H1 (cell line): Measurements from ENCODE around the gene RIPOR3. TPM values are rescaled to one million over a fixed set of nuclear protein-coding genes. Genes with fewer than 3 reads are reported as not detected.

ENCODE experiments used
- CTCF ChIA-PET: fragments of 300-600 bp; sonication (Branson Sonifier 250); formaldehyde crosslinking; loops from one replicate; lab custom pipeline; 2021; ENCODE audit not compliant: partially characterized antibody; lab: Charles Lee
- POLR2A ChIA-PET: fragments of 300-600 bp; sonication (Branson Sonifier 250); formaldehyde crosslinking; loops from one replicate; lab custom pipeline; 2021; ENCODE audit warnings: inconsistent platforms; ENCODE audit not compliant: partially characterized antibody; lab: Charles Lee
- DNase-seq, 2 experiments: peaks; one replicate each; pipeline versions ENCODE4 v3.0.0 to v3.0.0-alpha.2; 2010 to 2022; ENCODE audit warnings: low spot score in 2 of 2, low read depth in 1 of 2, mixed read lengths in 1 of 2
- FAIRE-seq: peaks from 2 replicates; lab custom pipeline; 2011; peaks lifted over from hg19 to GRCh38; lab: Jason Lieb, UNC
- H2AFZ ChIP-seq: 2 replicates; pipeline ENCODE4 v1.8.1; 2012; ENCODE audit warnings: low read length, inconsistent platforms
- H2AK5ac ChIP-seq: 2 replicates; pipeline ENCODE4 v1.6.1; 2013; ENCODE audit warnings: low read depth, low read length
- H2BK120ac ChIP-seq: replicated peaks from 2 replicates; pipeline ENCODE3; 2013; ENCODE audit warnings: low read depth, low read length, inconsistent platforms
- H2BK12ac ChIP-seq: 2 replicates; pipeline ENCODE4 v1.6.1; 2013; ENCODE audit warnings: low read depth, low read length
- H2BK15ac ChIP-seq: 2 replicates; pipeline ENCODE4 v1.6.1; 2013; ENCODE audit warnings: low read length
- H2BK20ac ChIP-seq: 2 replicates; pipeline ENCODE4 v1.6.1; 2013; ENCODE audit warnings: low read length
- H2BK5ac ChIP-seq: 2 replicates; pipeline ENCODE4 v1.6.1; 2013; ENCODE audit warnings: low read depth, low read length
- H3K14ac ChIP-seq: 2 replicates; pipeline ENCODE4 v1.6.1; 2013; ENCODE audit warnings: inconsistent platforms; ENCODE audit not compliant: insufficient read length
- H3K18ac ChIP-seq: 2 replicates; pipeline ENCODE4 v1.6.1; 2013; ENCODE audit warnings: low read length; ENCODE audit errors: extremely low read depth
- H3K23ac ChIP-seq: 2 replicates; pipeline ENCODE4 v1.6.1; 2013; ENCODE audit warnings: inconsistent platforms; ENCODE audit not compliant: insufficient read length
- H3K23me2 ChIP-seq: 2 replicates; pipeline ENCODE4 v1.6.1; 2013; ENCODE audit warnings: low read depth, low read length
- H3K27ac ChIP-seq: 2 replicates; pipeline ENCODE4 v1.6.1; 2011; ENCODE audit warnings: low read depth, low read length, inconsistent platforms
- H3K27me3 ChIP-seq, 4 experiments: replicated peaks in 1 of 4; 1 replicate in 1 of 4; 2 replicates in 3 of 4; pipeline versions ENCODE4 v1.6.1 to v1.8.1; 2011 to 2013; ENCODE audit warnings: low read length in 3 of 4, mild to moderate bottlenecking in 3 of 4, inconsistent platforms in 2 of 4, mixed read lengths in 2 of 4, moderate library complexity in 1 of 4; ENCODE audit not compliant: control insufficient read depth in 3 of 4, insufficient read depth in 3 of 4; ENCODE audit errors: extremely low read depth in 1 of 4
- H3K36me3 ChIP-seq, 4 experiments: 2 replicates each; pipeline versions ENCODE4 v1.6.1 to v1.8.1; 2011 to 2013; ENCODE audit warnings: mild to moderate bottlenecking in 4 of 4, low read length in 3 of 4, moderate library complexity in 2 of 4, control low read depth in 1 of 4, inconsistent platforms in 1 of 4; ENCODE audit not compliant: insufficient read depth in 4 of 4, control insufficient read depth in 2 of 4
- H3K4ac ChIP-seq: replicated peaks from 2 replicates; pipeline ENCODE3; 2013; ENCODE audit warnings: low read length, low read depth, mixed read lengths, inconsistent platforms; ENCODE audit not compliant: insufficient read length
- H3K4me1 ChIP-seq, 4 experiments: replicated peaks in 1 of 4; 1 replicate in 1 of 4; 2 replicates in 3 of 4; pipeline versions ENCODE4 v1.6.1 to v1.8.1; 2011 to 2013; ENCODE audit warnings: low read length in 3 of 4, inconsistent platforms in 2 of 4, mixed read lengths in 1 of 4; ENCODE audit not compliant: insufficient read depth in 4 of 4, control insufficient read depth in 3 of 4
- H3K4me2 ChIP-seq, 2 experiments: 2 replicates each; pipeline versions ENCODE4 v1.6.1 to v1.8.1; 2011 to 2013; ENCODE audit warnings: low read depth in 2 of 2, low read length in 2 of 2, control low read depth in 1 of 2, inconsistent platforms in 1 of 2, mild to moderate bottlenecking in 1 of 2; ENCODE audit not compliant: insufficient read depth in 1 of 2
- H3K4me3 ChIP-seq, 4 experiments: fragments of 200-600, 300-600 bp in 1 of 4; sonication (generic), shearing (Covaris generic), sonication (Bioruptor Twin) in 1 of 4; 2 replicates each; pipeline versions ENCODE4 v1.5.1 to v1.8.1; 2011 to 2016; ENCODE audit warnings: low read length in 4 of 4, low read depth in 3 of 4, control low read depth in 2 of 4, inconsistent platforms in 2 of 4, mild to moderate bottlenecking in 2 of 4, mixed read lengths in 1 of 4, moderate library complexity in 1 of 4; ENCODE audit not compliant: insufficient read depth in 2 of 4; ENCODE audit errors: extremely low read depth in 1 of 4
- H3K56ac ChIP-seq: replicated peaks from 2 replicates; pipeline ENCODE3; 2013; ENCODE audit warnings: low read depth, mild to moderate bottlenecking, mixed read lengths, low read length, inconsistent platforms; ENCODE audit not compliant: insufficient read length
- H3K79me1 ChIP-seq: 2 replicates; pipeline ENCODE4 v1.6.1; 2013; ENCODE audit warnings: low read depth, low read length, control low read depth
- H3K79me2 ChIP-seq, 2 experiments: 2 replicates each; pipeline versions ENCODE4 v1.6.1 to v1.8.1; 2012 to 2013; ENCODE audit warnings: low read length in 2 of 2, mild to moderate bottlenecking in 2 of 2, inconsistent platforms in 1 of 2; ENCODE audit not compliant: insufficient read depth in 2 of 2, control insufficient read depth in 1 of 2
- H3K9ac ChIP-seq, 4 experiments: replicated peaks in 1 of 4; 1 replicate in 1 of 4; 2 replicates in 3 of 4; pipeline versions ENCODE4 v1.6.1 to v1.8.1; 2011 to 2013; ENCODE audit warnings: low read depth in 3 of 4, low read length in 3 of 4, control low read depth in 2 of 4, mild to moderate bottlenecking in 2 of 4, moderate library complexity in 2 of 4, inconsistent platforms in 1 of 4; ENCODE audit errors: extremely low read depth in 1 of 4
- H3K9me3 ChIP-seq, 2 experiments: 2 replicates each; pipeline versions ENCODE4 v1.6.1 to v1.8.1; 2012 to 2013; ENCODE audit warnings: mild to moderate bottlenecking in 2 of 2, moderate library complexity in 2 of 2, control low read depth in 1 of 2, inconsistent platforms in 1 of 2, low read depth in 1 of 2, low read length in 1 of 2, mixed read lengths in 1 of 2; ENCODE audit not compliant: insufficient read depth in 2 of 2
- H4K20me1 ChIP-seq, 2 experiments: replicated peaks in 1 of 2; 2 replicates each; pipeline versions ENCODE3 to v1.8.1; 2011 to 2013; ENCODE audit warnings: inconsistent platforms in 2 of 2, low read length in 2 of 2, mild to moderate bottlenecking in 1 of 2; ENCODE audit not compliant: insufficient read depth in 2 of 2, control insufficient read depth in 1 of 2
- H4K5ac ChIP-seq: 2 replicates; pipeline ENCODE4 v1.6.1; 2013; ENCODE audit warnings: low read length, low read depth, mixed read lengths, inconsistent platforms; ENCODE audit not compliant: insufficient read length
- H4K8ac ChIP-seq: 2 replicates; pipeline ENCODE4 v1.8.0; 2013; ENCODE audit warnings: mild to moderate bottlenecking, moderate library complexity, low read length, inconsistent platforms; ENCODE audit not compliant: insufficient read depth; ENCODE audit errors: extremely low read depth
- H4K91ac ChIP-seq: replicated peaks from 2 replicates; pipeline ENCODE3; 2013; ENCODE audit warnings: low read length, mixed read lengths, inconsistent platforms; ENCODE audit not compliant: insufficient read length
- ASH2L ChIP-seq: fragments of 200-600, 300-600 bp; sonication (generic); IDR thresholded peaks from one replicate; pipeline ENCODE4 v1.7.1; 2017; ENCODE audit warnings: low read length
- CBX8 ChIP-seq: fragments of 300-800, 300-1000 bp; sonication (generic); IDR thresholded peaks from 2 replicates; pipeline ENCODE4 v1.7.1; 2016; ENCODE audit warnings: low read depth, low read length, borderline replicate concordance
- CREB1 ChIP-seq: IDR thresholded peaks from 2 replicates; pipeline ENCODE4 v1.6.1; 2012; ENCODE audit warnings: inconsistent platforms
- CTBP2 ChIP-seq: IDR thresholded peaks from 2 replicates; pipeline ENCODE4 v1.7.0; 2011; ENCODE audit warnings: borderline replicate concordance, mild to moderate bottlenecking, moderate library complexity, mixed read lengths, low read length; ENCODE audit not compliant: insufficient read depth, insufficient read length
- EP300 ChIP-seq, 2 experiments: IDR thresholded peaks; 1 replicate in 1 of 2; 2 replicates in 1 of 2; pipeline ENCODE4 v1.6.1; 2011 to 2012; ENCODE audit warnings: low read depth in 2 of 2, low read length in 2 of 2, mild to moderate bottlenecking in 2 of 2, borderline replicate concordance in 1 of 2, inconsistent platforms in 1 of 2, moderate library complexity in 1 of 2
- GABPA ChIP-seq: IDR thresholded peaks from 2 replicates; pipeline ENCODE4 v1.6.1; 2011; ENCODE audit warnings: mild to moderate bottlenecking, low read length, moderate library complexity, borderline replicate concordance; ENCODE audit not compliant: insufficient read depth
- HDAC2 ChIP-seq, 2 experiments: fragments of 300-600 bp in 1 of 2; sonication (generic) in 1 of 2; IDR thresholded peaks; 2 replicates each; pipeline ENCODE4 v1.6.1; 2011 to 2012; ENCODE audit warnings: low read depth in 2 of 2, low read length in 2 of 2, mild to moderate bottlenecking in 2 of 2, moderate library complexity in 2 of 2, borderline replicate concordance in 1 of 2, inconsistent platforms in 1 of 2
- RAD21 ChIP-seq, 2 experiments: IDR thresholded peaks in 1 of 2; conservative IDR thresholded peaks in 1 of 2; 2 replicates each; pipeline ENCODE4 v1.6.1; 2011; ENCODE audit warnings: low read depth in 2 of 2, low read length in 2 of 2, improper control_type of control experiment in 1 of 2, inconsistent platforms in 1 of 2, mild to moderate bottlenecking in 1 of 2, moderate library complexity in 1 of 2
- RXRA ChIP-seq: IDR thresholded peaks from 2 replicates; pipeline ENCODE4 v1.6.1; 2011; ENCODE audit warnings: low read depth, mild to moderate bottlenecking, low read length, moderate library complexity; ENCODE audit not compliant: insufficient read depth
- SIN3A ChIP-seq, 2 experiments: IDR thresholded peaks in 1 of 2; conservative IDR thresholded peaks in 1 of 2; 2 replicates each; pipeline ENCODE4 v1.6.1; 2011 to 2012; ENCODE audit warnings: low read length in 2 of 2, improper control_type of control experiment in 1 of 2, low read depth in 1 of 2, mild to moderate bottlenecking in 1 of 2
- SIRT6 ChIP-seq: IDR thresholded peaks from one replicate; pipeline ENCODE4 v1.7.1; 2012; ENCODE audit warnings: low read length, inconsistent platforms
- SP1 ChIP-seq: IDR thresholded peaks from 2 replicates; pipeline ENCODE4 v1.6.1; 2011; ENCODE audit warnings: low read depth, low read length
- SRF ChIP-seq: IDR thresholded peaks from 2 replicates; pipeline ENCODE4 v1.6.1; 2011; ENCODE audit warnings: mild to moderate bottlenecking, low read depth, low read length, moderate library complexity
- TBP ChIP-seq: IDR thresholded peaks from 2 replicates; pipeline ENCODE4 v1.6.1; 2011; ENCODE audit warnings: low read depth, low read length, improper control_type of control experiment
- WGBS, 2 experiments: shearing (Covaris generic) in 1 of 2; methylation state at CpG; one replicate each; pipeline versions ENCODE4 v1.1.6 to v1.1.7; 2013 to 2015; ENCODE audit warnings: low lambda C conversion rate in 2 of 2, mixed read lengths in 2 of 2, inconsistent platforms in 1 of 2, low coverage in 1 of 2, missing lambda C conversion rate in 1 of 2; ENCODE audit not compliant: insufficient replicate concordance in 2 of 2, insufficient coverage in 1 of 2, insufficient read length in 1 of 2; ENCODE audit errors: extremely low coverage in 1 of 2, missing lambda C conversion rate in 1 of 2; 5-methylcytosine and 5-hydroxymethylcytosine counted together
- polyA plus RNA-seq, 7 experiments: library from polyadenylated mRNA; depleted of rRNA in 3 of 7; stranded (reverse) in 5 of 7; unstranded in 2 of 7; fragments of >200 nt in 5 of 7; fragments of 200-250 nt in 2 of 7; gene quantifications; 1 replicate in 5 of 7; 2 replicates in 1 of 7; 4 replicates in 1 of 7; pipeline versions ENCODE4 v1.2.1 to v1.2.3, GENCODE V29; 2011 to 2013; ENCODE audit warnings: missing spikeins in 2 of 7, mixed read lengths in 2 of 7
- total RNA-seq: library from RNA; stranded (reverse); fragmentation: NEBNext Ultra II Directional; extraction: Animal tissue kit (Norgen Biotek cat#: 25700); gene quantifications from 2 replicates; pipeline ENCODE4 v1.2.1, GENCODE V29; 2021

RIPOR3 gene
- total and polyA plus RNA-seq, 2 of the 8 experiments (the other 6 are each of a cell fraction or from before 2014, with no cell fraction given), result 3.6 to 4.5 TPM

- peaks cover 0 to 1% of the 10 kb centered on the region in 2 experiments for H4K20me1 ChIP-seq
- H3K9me3 ChIP-seq, result no peaks in the 10 kb centered on the region
- H3K4ac ChIP-seq, result no peak overlapping the region
- H3K9ac ChIP-seq, result no peak overlapping the region
- no peak overlapping the region for H2BK15ac ChIP-seq
- H3K4me2 ChIP-seq, result no peak overlapping the region
- FAIRE-seq, result no peak
- no peak overlapping the region for H4K91ac ChIP-seq
- H2AK5ac ChIP-seq, result no peak overlapping the region
- no peak overlapping the region for H2BK20ac ChIP-seq
- H3K79me2 ChIP-seq, result no peaks in the 10 kb centered on the region
- ChIA-PET CTCF (interaction anchor here (0.6 kb wide), 1 partner anchor 861 kb away, joined by 3 read pairs; no protein-coding TSS in a partner anchor), POLR2A (no interaction called here)
- no peak overlapping the region for H2BK12ac ChIP-seq
- no peaks in the 10 kb centered on the region for H3K36me3 ChIP-seq
- no peak overlapping the region for H4K8ac ChIP-seq
- H3K18ac ChIP-seq, result no peak overlapping the region
- no peak overlapping the region for H2BK5ac ChIP-seq
- 94% methylated on average over 5 of the region's 6 CpGs; no CpG with 5 or more reads in 1 of the 2 experiments for WGBS, 2 experiments
- H3K27me3 ChIP-seq, result no peaks in the 10 kb centered on the region
- H3K4me3 ChIP-seq, result no peak overlapping the region
- no peak overlapping the region for H2AFZ ChIP-seq
- no peaks in the 10 kb centered on the region for H3K23me2 ChIP-seq
- no peak overlapping the region for H3K14ac ChIP-seq
- no peak overlapping the region for H3K56ac ChIP-seq
- H3K4me1 ChIP-seq, result peaks cover 0 to 8% (median 2%) of the 10 kb centered on the region in 4 experiments; a peak in 3 of 7 replicates
- DNase-seq, result no peak
- H4K5ac ChIP-seq, result no peak overlapping the region
- no peak overlapping the region for H3K23ac ChIP-seq
- H3K27ac ChIP-seq, result no peak overlapping the region
- H3K79me1 ChIP-seq, result no peaks in the 10 kb centered on the region
- no peak overlapping the region for H2BK120ac ChIP-seq
- TF ChIP-seq RXRA (no peak), CBX8 (no peak), ASH2L (no peak), TBP (no peak), RAD21 (IDR thresholded peaks at IDR 0.05 in 1 of 2, conservative IDR thresholded peaks at IDR 0.05 in 1 of 2; ENCODE audit: low read depth in 2 of 2, low read length in 2 of 2) (no peak), SP1 (no peak), CREB1 (no peak), GABPA (no peak), SIRT6 (no peak), SRF (no peak), HDAC2 (IDR thresholded peaks at IDR 0.05; ENCODE audit: borderline replicate concordance in 1 of 2, low read depth in 2 of 2, low read length in 2 of 2) (no peak), EP300 (IDR thresholded peaks at IDR 0.05; ENCODE audit: borderline replicate concordance in 1 of 2, low read depth in 2 of 2, low read length in 2 of 2) (no peak), CTBP2 (no peak), SIN3A (conservative IDR thresholded peaks at IDR 0.05 in 1 of 2, IDR thresholded peaks at IDR 0.05 in 1 of 2; ENCODE audit: low read depth in 1 of 2, low read length in 2 of 2) (no peak)
Measured at GRCh38 chr20:50615407-50615806, 75.9 kb downstream of the RIPOR3 start.
